Retinal pigment epithelial cell (primary cell): ENCODE results near the gene MYRIP.

Experiments
- DNase-seq: peaks from one replicate; pipeline ENCODE4 v3.0.0-alpha.2; 2010; ENCODE audit warnings: low read depth
- H3K4me3 ChIP-seq: 2 replicates; pipeline ENCODE4 v1.5.1; 2011; ENCODE audit warnings: mild to moderate bottlenecking, low read length, control low read depth, moderate library complexity
- TF ChIP-seq, protein P1 (sequence below): conservative IDR thresholded peaks from 2 replicates; pipeline ENCODE4 v1.5.1; 2011; ENCODE audit warnings: low read depth, low read length, control low read depth, inconsistent platforms

Gene MYRIP

DNA sequence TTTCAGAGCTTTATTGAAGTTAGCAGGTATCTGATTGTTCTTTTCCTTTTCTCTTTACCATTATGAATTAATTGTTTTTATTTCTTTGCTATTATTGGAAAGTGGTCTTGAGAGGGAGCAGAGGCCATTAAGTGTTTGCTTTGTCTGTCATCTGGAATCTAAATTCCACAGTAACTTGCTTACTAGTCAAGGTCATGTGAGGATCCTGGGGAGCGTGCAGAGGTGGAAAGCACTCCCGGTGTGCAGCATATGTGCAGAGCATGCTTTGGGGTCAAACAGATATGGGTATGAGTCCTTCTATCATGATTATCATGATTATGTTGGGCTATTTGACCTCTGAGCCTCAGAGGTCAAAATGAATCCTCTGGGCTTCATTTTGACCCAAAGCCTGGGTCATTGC, 96.4 kb downstream of the MYRIP start:
- H3K4me3 ChIP-seq: no peak overlapping the region
- DNase-seq: no peak
- TF ChIP-seq, protein P1, sequence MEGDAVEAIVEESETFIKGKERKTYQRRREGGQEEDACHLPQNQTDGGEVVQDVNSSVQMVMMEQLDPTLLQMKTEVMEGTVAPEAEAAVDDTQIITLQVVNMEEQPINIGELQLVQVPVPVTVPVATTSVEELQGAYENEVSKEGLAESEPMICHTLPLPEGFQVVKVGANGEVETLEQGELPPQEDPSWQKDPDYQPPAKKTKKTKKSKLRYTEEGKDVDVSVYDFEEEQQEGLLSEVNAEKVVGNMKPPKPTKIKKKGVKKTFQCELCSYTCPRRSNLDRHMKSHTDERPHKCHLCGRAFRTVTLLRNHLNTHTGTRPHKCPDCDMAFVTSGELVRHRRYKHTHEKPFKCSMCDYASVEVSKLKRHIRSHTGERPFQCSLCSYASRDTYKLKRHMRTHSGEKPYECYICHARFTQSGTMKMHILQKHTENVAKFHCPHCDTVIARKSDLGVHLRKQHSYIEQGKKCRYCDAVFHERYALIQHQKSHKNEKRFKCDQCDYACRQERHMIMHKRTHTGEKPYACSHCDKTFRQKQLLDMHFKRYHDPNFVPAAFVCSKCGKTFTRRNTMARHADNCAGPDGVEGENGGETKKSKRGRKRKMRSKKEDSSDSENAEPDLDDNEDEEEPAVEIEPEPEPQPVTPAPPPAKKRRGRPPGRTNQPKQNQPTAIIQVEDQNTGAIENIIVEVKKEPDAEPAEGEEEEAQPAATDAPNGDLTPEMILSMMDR: no peak

DNA sequence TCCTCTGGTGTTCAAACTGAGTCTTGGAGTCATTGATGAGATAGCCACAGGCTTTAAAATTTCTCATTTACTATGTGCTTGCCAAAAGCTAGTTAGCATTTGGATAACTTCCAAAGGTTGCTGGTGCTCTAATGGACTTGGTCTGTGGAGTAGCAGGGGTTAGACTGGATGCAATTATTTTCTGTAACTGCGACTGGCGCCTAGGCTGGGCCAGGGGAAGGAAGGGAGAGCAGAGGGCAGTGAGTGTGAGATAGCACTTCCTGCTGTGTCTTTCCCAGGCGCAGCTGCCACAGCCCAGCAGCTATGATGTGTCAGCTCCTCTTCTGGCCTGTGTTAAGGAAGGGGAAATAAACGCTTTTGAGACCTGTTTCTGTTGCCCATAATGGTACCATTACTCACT, 98.6 kb downstream of the MYRIP start:
- TF ChIP-seq, protein P1: no peak
- DNase-seq: peak; percentile 43

DNA sequence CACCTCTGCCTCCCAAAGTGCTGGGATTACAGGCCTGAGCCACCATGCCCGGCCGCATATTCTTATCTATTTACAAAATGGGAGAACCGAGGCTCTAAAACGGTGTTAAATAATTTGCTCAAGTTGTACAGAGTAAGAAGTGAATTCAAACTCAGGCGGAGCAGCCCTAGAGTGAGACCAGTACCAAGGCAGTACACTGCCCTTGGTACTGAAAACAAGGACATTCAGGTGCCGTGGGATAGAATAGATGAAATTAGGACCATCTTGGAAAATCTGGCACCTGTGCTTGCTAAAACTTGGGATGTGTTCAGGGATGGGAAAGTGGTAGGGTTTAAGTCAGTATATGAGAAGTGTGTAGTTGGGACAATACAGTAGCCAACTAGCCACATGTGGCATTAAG, 100.7 kb downstream of the MYRIP start:
- DNase-seq: no peak
- TF ChIP-seq, protein P1: no peak
- H3K4me3 ChIP-seq: no peak overlapping the region

More for the DNA sequence above, 98.6 kb downstream of the MYRIP start:
- no peak overlapping the region for H3K4me3 ChIP-seq

DNA sequence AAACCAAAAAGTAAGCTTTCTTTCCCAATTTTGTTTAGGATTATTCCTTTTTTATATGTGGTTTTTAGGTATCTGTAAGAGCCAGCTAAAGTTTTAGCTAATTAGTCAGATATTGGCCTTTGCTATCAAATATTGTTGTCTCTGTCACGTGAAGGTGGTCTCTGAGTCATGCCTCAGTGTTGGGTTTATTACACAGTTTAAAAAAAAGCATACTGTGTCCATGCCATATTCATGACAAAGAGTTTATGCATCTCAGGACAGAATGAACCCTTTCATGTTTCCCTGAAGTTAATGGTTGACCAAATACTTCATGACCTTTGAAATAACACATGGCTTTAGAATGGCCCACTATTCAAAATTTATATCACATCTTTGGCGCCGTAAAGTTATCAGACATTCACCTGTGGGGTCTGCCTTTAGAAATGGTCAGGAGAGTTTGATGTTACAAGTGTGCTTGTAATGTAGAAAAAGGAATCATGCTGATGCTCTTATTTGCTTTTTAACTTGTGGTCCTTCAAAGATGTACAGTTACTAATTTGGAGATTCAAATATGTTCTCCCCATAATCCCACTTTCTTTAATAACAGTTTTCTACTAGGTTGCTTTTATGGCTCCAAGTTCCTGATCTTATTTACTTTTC, 101.5 kb downstream of the MYRIP start:
- TF ChIP-seq, protein P1: no peak
- no peak for DNase-seq
- H3K4me3 ChIP-seq: no peak overlapping the region

DNA sequence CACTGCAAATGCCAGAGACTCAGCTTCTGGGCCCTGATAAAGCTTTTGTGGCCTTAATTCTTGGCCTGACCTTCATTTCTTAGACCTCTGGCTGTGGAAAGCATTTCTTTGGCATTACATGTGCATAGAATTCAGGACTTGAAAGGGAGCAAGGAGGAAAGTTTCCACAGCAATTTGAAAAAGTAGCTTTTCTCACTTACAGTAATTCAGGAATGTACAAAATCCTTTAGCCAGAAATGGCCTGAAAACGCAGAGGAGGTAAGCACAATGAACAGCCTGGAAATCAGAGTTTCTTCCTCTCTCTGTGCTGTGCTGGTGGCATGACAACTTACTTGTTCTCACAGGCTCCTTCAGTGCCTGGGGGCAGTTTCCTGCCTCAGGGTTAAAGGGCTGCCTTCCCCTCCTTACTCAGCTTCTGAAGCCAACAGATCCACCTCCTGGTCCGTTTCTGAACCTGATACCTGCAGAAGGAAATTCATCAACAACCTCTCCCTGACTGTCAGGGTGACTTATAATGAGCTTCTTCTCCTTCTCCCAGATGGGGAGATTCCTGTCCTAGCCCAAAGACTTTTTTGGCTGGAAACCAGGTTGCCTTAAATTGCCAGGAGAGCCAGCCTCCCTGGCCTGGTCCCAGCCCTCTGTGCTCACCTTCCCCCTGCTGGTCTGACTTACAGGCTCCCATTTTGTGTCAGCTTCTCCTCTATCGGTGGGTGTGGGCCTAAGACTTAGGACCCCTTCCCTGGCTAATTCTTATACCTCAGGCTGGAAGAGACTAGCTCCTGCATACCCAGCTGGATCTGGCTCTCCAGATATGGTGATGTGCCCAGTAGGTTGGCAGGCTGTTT, 102.3 kb downstream of the MYRIP start:
- peak; percentile 69 for DNase-seq
- TF ChIP-seq, protein P1: no peak

DNA sequence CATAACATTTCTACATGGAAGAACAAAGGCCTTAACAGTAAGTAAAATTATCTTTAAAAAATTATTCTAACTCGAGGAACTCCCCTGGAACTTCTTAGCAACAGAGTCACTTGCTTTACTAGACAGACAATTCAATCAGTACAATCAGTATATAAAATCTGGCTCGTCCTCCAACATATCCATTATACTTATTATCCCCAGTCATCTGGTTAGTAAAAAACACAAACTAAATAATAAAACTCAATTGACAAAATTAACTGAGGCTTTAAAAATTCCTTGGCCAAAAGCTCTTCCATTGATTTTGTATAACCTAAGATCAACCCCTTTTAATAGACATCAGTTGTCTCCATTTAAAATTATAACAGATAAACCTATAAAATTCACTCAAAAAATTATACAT, 105.6 kb downstream of the MYRIP start:
- no peak overlapping the region for H3K4me3 ChIP-seq
- no peak for DNase-seq
- TF ChIP-seq, protein P1: no peak

More for the DNA sequence above, 102.3 kb downstream of the MYRIP start:
- H3K4me3 ChIP-seq: no peak overlapping the region
